ENCODE results near the gene B3GAT1.

DNA sequence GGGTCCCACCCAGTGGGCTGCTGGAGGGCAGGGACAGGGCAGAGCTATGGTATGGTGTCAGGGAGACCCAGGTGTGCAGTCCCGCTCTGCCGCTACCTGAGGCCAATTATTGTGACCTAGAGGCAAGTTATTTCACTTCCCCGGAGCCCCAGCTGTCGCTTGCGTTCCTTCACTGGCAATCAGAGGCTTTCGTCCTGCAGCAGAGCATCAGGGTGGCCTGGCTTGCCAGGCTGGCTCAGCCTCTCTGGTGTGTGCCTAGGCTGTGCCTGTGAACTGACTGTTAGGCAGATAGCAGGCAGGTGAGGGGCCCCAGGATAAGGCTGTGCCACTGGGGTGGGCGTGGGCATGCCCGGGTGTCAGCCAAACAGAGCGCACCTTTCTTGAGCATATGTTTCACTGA lies 48.9 kb downstream of the B3GAT1 start:
- TF ChIP-seq, protein P1, sequence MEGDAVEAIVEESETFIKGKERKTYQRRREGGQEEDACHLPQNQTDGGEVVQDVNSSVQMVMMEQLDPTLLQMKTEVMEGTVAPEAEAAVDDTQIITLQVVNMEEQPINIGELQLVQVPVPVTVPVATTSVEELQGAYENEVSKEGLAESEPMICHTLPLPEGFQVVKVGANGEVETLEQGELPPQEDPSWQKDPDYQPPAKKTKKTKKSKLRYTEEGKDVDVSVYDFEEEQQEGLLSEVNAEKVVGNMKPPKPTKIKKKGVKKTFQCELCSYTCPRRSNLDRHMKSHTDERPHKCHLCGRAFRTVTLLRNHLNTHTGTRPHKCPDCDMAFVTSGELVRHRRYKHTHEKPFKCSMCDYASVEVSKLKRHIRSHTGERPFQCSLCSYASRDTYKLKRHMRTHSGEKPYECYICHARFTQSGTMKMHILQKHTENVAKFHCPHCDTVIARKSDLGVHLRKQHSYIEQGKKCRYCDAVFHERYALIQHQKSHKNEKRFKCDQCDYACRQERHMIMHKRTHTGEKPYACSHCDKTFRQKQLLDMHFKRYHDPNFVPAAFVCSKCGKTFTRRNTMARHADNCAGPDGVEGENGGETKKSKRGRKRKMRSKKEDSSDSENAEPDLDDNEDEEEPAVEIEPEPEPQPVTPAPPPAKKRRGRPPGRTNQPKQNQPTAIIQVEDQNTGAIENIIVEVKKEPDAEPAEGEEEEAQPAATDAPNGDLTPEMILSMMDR (IDR thresholded peaks at IDR 0.05; ENCODE audit: low read length) = no peak
- TF ChIP-seq EZH2 (optimal IDR thresholded peaks at IDR 0.05; ENCODE audit: low read depth, low read length) (no peak), EZH2phosphoT487 (IDR thresholded peaks at IDR 0.05; ENCODE audit: low read length) (no peak)
